Measurements from ENCODE around the gene SRGN. TPM values are rescaled to one million over a fixed set of nuclear protein-coding genes. Genes with fewer than 3 reads are reported as not detected.

SRGN gene
- total RNA-seq, 1 experiment from 2014 or later = 8.5 TPM

- TF ChIP-seq TCF7L2 (IDR thresholded peaks at IDR 0.05; ENCODE audit: low read depth, low read length) (no peak), REST (IDR thresholded peaks at IDR 0.05; ENCODE audit: insufficient read depth in 1 of 2, low read depth in 2 of 2, low read length in 1 of 2) (no peak), SIN3A (IDR thresholded peaks at IDR 0.05; ENCODE audit: borderline replicate concordance, insufficient read depth, low read depth, low read length) (0 out of 2 replicates have a peak, but pooled peaks have one; percentile 78), POLR2AphosphoS5 (IDR thresholded peaks at IDR 0.05; ENCODE audit: low read depth, low read length) (peak; percentile 96)
- TF ChIP-seq, protein P1, sequence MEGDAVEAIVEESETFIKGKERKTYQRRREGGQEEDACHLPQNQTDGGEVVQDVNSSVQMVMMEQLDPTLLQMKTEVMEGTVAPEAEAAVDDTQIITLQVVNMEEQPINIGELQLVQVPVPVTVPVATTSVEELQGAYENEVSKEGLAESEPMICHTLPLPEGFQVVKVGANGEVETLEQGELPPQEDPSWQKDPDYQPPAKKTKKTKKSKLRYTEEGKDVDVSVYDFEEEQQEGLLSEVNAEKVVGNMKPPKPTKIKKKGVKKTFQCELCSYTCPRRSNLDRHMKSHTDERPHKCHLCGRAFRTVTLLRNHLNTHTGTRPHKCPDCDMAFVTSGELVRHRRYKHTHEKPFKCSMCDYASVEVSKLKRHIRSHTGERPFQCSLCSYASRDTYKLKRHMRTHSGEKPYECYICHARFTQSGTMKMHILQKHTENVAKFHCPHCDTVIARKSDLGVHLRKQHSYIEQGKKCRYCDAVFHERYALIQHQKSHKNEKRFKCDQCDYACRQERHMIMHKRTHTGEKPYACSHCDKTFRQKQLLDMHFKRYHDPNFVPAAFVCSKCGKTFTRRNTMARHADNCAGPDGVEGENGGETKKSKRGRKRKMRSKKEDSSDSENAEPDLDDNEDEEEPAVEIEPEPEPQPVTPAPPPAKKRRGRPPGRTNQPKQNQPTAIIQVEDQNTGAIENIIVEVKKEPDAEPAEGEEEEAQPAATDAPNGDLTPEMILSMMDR (IDR thresholded peaks at IDR 0.05) = no peak
- intact Hi-C loops (cut with micrococcal nuclease; ENCODE audit: unreplicated experiment) = no loop called here
- Histone ChIP-seq H3K36me3 (ENCODE audit: control insufficient read depth, insufficient read depth, low read length) (no peaks in the 10 kb centered on the region), H3K27ac (ENCODE audit: low read length) (peak within 1 kb of the TSS; percentile 94), H3K27me3 (ENCODE audit: control insufficient read depth, insufficient read depth, low read length) (no peaks in the 10 kb centered on the region), H3K4me1 (ENCODE audit: control insufficient read depth, insufficient read depth, low read length) (peaks cover 10% of the 10 kb centered on the region), H3K4me3 (ENCODE audit: low read depth in 2 of 2, low read length in 2 of 2) (peak within 1 kb of the TSS; percentile 81 to 83), H3K9me3 (ENCODE audit: control insufficient read depth, insufficient read depth, low read depth, low read length) (no peaks in the 10 kb centered on the region)
- in situ Hi-C loops (cut with HindIII; ENCODE audit: low pct_unique_long_range_greater_than_20kb, low sequenced_read_pairs) = no loop called here
- DNase-seq (ENCODE audit: low read depth, low spot score) (peak; percentile 86), ATAC-seq (peak; percentile 93)
- ChIA-PET CTCF (interaction anchor here (0.8 kb wide), 1 partner anchor 30 kb away, joined by 3 read pairs; no protein-coding TSS in a partner anchor), POLR2A (no interaction called here)
- no TSS peak for BruUV-seq (replicated peaks)
Measured at GRCh38 chr10:69123747-69124562, 36.1 kb downstream of the SRGN start, which contains the start of gene VPS26A. TSS of gene VPS26A (plus strand) at chr10:69124178. CDS start at chr10:69124278, 100 bp downstream.

DNA sequence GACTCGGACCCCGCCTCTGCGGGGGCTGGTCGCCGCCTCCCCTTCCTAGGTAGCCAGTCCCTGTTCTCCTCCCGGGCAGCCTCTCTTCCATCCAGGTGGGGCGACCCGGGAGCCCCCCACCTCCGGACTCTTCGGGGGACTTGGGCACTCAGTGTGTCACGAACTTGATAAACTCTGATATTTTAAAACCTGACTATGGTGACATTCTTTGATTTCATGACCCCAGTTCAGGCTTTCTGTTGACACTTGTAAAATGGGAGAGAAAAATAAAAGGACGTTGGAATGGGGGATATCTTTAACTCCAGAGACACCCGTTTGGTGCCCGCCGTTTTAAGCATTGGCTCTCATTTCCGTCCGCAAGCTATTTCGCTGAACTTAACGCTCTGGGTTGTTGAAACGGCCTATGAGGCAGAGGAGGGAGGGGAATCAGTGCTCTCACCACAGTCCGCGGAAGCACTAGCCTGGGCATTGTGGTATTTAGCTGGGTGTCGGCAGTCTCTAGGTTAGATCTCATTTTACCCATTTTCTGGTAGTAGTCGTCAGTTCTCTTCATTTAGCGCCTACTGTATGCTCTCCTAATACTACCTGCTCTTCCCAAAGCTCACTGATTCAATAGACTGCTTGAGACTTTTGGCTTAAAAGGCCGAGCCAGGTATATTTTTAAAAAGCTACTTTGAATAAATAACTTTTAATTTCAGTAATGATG, 36.8 kb downstream of the SRGN start:
- H3K4me3 ChIP-seq (ENCODE audit: low read depth in 2 of 2, low read length in 2 of 2) = peak overlapping the region; percentile 81 to 83
- in situ Hi-C loops (cut with HindIII; ENCODE audit: low pct_unique_long_range_greater_than_20kb, low sequenced_read_pairs) = no loop called here
- peak overlapping the region; percentile 87 for H3K27ac ChIP-seq (ENCODE audit: low read length)
- DNase-seq (ENCODE audit: low read depth, low spot score) = no peak
- ChIA-PET CTCF (interaction anchor here (0.6 to 0.8 kb wide), 2 partner anchors 31 to 144 kb away, joined by 3 to 4 read pairs; no protein-coding TSS in a partner anchor), POLR2A (interaction anchor here (0.6 kb wide), 1 partner anchor 168 kb away, joined by 6 read pairs; no protein-coding TSS in a partner anchor)
- peak; percentile 67 for ATAC-seq
- H3K9me3 ChIP-seq (ENCODE audit: control insufficient read depth, insufficient read depth, low read depth, low read length) = no peaks in the 10 kb centered on the region
- H3K27me3 ChIP-seq (ENCODE audit: control insufficient read depth, insufficient read depth, low read length) = no peaks in the 10 kb centered on the region
- peaks cover 10% of the 10 kb centered on the region for H3K4me1 ChIP-seq (ENCODE audit: control insufficient read depth, insufficient read depth, low read length)
- BruUV-seq (replicated peaks) = TSS peak; percentile 90
- no peak for TF ChIP-seq REST (IDR thresholded peaks at IDR 0.05; ENCODE audit: insufficient read depth in 1 of 2, low read depth in 2 of 2, low read length in 1 of 2)
- TF ChIP-seq POLR2AphosphoS5 (IDR thresholded peaks at IDR 0.05; ENCODE audit: low read depth, low read length) = no peak
- TF ChIP-seq, protein P1 (IDR thresholded peaks at IDR 0.05) = no peak
- TF ChIP-seq SIN3A (IDR thresholded peaks at IDR 0.05; ENCODE audit: borderline replicate concordance, insufficient read depth, low read depth, low read length) = no peak; the same call in 1 of the 2 replicates
- TF ChIP-seq TCF7L2 (IDR thresholded peaks at IDR 0.05; ENCODE audit: low read depth, low read length) = no peak
- intact Hi-C loops (cut with micrococcal nuclease; ENCODE audit: unreplicated experiment) = no loop called here
- no peaks in the 10 kb centered on the region for H3K36me3 ChIP-seq (ENCODE audit: control insufficient read depth, insufficient read depth, low read length)
